Raji (cell line): ENCODE measurements around the gene RPS6KA2.

ENCODE experiments used
- POLR2A ChIP-seq: IDR thresholded peaks from 2 replicates; pipeline ENCODE4 v1.6.1; 2011; ENCODE audit warnings: low read depth, low read length, control low read depth; ENCODE audit not compliant: insufficient read depth

Gene RPS6KA2

DNA sequence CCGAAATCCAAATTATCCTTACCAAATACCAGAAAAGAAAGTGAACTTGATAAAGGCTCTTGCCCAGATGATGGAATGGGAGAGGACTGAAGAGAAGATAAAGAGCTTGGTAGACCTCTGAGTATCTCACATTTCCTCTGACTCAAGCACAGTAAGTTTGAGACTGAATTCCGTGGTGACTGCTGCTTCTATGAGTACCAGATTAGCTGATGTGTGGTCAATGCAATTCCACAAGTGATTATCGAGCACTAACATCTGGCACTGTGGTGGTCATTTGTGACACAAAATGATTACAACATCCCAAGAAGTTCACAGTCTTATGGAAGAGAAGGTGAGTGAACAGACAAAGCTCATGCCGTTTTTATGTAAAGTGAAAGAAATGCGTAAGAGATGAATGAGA lies 2.6 kb upstream of the RPS6KA2 start:
- TF ChIP-seq POLR2A: no peak

DNA sequence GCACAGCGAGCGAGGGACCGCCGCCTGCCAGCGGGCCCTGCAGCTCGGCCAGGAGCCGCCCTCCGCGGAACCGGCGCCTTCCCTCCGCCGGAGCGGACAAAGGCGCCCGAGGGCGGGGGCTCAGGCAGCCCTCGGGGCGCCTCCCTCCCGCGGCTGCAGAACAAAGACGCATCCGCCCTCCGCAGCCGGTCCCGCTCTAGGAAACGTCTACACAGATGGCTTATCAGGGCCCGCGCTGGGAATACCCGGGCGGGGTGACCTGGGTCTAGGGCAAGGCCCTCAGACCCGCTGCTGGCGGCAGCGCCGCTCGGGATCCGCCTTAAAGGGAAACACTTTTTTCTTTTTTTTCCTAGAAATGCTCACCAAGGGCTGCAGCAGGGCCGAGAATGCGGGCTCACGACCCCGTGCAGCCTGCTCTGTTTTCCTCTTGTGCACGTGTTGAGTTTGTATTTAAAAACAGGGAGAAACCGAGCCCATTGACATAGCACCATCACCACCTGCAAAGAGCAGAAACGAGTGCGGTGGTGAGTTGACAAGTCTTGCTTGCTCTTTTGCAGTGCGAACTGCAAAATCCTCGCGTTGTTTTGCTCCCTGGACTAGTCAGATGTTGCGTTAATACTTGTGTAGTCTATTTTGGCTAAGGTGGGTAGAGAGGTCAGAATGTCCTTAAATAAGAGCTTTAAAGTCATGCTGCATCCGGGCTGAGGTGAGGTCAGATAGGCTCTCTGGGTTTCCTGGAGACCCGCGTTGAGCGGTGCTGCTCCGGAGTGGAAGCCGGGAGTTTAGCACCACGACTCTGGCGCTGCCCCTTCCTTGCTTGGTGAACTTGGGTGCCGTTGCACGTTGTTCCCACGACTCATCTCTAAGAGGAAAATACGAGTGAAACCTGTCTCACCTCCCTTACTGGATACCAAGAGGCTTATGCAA lies 1.1 kb upstream of the RPS6KA2 start:
- no peak for TF ChIP-seq POLR2A

DNA sequence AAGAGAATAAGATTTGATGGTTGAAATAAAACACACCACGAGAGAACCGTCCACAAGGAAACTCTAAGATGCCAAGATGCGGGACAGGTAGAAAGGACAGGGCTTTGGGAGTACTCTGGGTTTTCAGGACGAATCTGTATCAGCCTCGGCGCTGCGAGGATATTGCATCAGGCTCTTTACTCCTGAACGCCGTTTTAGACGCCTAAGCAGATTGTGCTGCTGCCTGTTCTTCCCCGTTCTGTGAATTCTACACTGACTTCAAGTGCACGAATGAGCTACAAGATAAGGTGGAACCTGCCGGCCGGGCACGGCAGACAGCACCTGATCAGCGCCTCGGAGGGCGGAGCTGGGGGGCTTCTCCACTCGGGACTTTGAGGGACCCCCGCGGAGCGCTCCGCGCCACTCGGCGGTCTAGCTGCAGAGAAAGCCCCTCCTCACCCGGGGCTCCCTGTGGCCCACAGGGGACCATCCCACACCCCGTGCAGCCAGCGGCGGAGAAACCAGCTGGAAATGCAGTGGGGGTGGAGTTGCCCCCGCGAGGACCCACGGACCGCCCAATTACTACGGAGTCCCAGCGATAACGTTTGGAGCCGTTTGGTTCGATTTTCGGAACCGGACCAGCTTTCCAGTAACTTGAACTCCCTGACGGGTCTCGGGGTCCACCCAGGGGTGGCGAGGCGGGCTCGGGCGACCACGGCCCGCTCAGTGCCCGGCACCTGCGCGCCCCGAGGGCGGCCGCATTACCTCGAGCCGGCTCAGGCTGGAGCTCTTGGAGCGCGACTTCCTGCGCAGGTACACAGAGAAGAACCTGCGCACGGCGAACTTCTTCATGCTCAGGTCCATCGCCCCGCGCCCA lies 646 bp downstream of the RPS6KA2 start:
- TF ChIP-seq POLR2A: no peak

DNA sequence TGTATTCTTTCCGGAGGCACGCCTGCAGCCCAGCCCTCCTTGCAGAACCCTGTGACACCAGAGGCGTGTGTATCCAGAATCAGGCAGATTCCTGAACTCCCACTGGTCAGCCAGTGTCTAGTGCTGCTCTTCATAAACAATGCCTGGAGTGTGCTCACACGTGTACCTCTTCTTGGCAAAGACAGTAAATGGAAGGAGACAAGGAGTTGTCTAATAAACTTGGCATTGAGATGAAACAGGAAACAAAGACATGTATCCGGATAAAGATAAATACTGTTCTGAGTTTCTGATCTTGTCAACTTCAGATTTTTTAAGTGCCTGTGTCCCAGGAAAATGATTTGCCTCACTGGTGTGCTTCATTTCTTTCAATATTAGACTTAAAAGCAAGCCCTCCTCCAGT lies 1.7 kb downstream of the RPS6KA2 start:
- TF ChIP-seq POLR2A: no peak

DNA sequence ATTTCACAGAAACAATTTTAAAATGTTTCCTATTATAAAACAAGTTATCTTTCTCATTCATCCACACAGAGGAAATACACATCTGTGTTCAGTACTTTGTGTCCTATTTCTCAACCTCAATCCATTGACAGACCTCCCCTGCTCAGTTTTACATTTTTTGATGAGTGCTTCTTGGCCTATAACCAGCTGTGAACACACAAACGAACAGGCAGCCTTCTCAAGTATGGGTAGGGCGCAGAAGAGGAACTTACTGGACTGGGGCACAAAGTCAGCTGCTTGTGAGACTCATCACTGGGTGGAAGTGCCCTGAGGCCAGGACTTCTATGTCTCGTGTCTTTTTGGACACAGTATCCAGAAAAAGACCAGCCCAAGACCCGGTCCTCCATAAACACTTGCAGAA lies 2.8 kb downstream of the RPS6KA2 start:
- TF ChIP-seq POLR2A: no peak

DNA sequence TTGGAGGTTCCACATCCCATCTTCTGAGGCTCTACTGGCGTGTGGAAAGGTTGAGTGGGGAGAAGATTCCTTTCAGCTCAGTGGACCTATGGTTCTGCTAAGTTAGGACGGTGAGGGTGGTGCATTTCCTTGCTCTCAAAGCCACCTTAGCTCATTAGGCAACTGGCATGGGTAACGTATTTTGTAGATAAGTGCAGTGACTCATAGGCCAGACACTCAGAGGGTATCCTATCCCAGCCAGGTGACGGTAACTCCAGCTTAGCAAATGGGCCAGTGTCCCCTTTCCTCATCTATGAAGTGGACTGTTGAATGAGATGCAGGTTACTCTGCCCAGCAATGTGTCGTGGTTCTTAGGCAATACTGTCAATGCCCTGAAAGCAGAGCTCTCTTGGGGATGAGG lies 3.7 kb downstream of the RPS6KA2 start:
- TF ChIP-seq POLR2A: no peak

DNA sequence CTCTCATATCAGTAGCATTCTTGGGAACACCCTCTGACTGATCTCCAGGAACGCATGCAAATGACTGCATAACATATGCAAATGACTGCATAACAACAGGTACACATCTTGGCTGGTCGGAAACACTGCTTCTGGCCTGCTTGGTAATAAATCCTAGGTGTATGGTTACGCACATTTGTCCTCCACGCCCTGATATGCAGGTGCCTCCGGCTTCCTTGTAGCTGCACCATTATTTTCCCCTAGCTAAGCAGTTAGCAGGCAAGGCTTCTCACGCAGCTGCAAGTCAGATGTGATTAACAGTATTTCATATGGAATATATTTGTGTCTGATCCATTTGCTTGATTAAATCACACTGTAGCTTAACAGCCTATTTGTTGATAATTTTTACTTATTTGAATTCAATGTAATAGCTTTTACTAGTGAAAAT lies 5.9 kb downstream of the RPS6KA2 start:
- no peak for TF ChIP-seq POLR2A

DNA sequence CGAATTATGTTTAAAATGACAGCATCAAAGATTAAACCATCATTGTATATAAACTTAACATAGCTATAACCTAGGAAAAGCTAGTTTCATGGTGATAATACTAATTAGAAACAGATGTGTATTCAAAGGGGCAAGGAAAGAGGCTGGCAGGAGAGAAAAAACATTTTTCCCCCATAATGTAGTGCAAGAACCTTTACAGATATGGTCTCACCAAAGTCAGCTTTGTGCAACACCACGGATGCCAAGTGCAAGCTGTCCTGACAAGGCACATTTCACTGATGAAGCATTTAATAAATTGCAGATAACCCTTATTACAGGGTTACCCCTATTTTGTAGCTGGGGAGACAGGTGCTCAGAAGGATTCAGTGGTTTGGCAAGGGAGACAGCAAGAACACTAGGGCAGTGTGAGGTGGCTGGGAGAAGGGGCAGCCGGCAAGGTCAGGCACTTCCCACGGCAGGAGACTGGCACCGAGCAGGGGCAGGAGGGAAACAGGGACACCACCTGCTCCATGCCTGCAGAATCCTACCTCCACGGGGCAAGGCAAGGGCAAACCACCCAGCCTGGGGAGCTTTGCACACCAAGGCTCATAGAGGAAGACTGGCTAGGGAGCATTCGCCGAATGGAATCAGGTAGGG lies 6.5 kb downstream of the RPS6KA2 start:
- no peak for TF ChIP-seq POLR2A

DNA sequence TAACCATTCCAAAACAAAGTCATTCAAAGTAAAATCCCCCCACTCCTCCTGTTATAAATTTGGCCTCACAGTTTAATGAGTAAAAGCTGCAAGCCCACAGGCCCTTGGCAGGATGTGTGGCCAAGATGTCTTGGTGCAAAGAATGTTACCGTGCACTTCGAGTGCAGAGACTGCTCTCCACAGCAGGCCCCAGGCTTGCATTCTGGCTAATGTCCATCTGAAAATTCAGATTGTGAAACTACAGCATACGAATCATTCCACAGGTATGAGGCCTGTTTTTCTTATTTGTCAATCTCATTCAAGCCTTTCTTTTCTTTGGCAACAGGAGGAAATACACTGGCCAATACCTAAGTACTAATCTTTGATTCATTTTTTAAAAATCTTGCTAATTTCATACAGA lies 7.1 kb downstream of the RPS6KA2 start:
- no peak for TF ChIP-seq POLR2A

DNA sequence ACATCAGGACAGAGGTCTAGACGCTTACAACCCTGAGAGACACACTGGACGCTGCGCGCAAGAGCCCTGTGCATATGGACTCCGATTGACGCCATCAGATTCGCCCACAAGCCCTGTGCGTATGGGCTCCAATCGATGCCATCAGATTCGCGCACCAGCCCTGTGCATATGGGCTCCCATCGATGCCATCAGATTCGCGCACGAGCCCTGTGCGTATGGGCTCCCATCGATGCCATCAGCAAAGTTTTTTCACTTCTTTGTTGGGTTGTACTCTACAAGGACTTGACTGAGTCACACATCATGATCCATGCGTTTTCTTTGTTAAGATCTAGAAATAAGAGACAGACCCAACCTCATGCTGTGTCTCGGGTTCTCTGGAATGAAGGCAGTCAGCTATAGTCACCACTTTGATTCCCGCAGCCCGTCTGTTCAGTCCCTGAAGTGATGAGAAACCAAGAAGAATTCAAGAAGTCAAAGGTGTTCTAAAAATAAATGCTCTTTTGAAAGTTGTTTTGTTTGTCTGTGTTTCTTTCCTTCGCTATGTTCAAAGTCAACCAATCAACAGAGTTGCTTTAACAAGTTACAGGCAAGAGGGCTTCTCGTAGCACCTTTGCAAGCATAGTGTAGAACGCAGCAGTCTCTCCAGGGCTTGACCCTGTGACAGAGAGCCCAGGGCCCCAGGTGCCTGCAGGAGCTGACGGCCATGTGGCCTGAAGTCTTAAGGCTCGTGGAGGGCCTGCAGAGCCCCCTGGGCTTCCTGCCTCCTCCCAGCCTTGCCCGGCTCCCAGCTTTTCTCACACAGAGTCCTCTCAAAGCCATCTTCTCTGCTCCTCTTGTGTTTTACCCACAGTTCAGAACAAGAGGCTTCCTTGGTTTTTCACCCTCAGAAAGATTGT lies 7.9 kb downstream of the RPS6KA2 start:
- no peak for TF ChIP-seq POLR2A

DNA sequence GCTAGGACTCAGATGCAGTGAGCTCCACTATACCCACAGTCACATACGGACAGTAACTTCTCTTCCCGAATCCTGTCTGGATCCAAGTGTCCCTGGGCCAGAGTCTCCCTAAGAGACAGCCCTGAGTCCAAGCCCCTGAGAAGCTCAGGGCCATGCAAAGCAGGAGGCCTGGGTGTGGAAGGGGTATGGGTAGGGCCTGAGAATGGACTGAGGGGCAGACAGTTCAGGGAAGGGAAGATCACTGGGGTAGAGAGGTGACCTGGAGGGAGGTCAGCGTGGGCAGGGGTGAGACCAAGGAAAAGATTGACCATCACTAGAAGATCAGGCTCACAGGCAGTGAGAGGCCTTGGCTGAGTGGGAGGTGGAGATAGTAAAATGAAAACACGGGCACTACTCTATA lies 8.8 kb downstream of the RPS6KA2 start:
- no peak for TF ChIP-seq POLR2A

DNA sequence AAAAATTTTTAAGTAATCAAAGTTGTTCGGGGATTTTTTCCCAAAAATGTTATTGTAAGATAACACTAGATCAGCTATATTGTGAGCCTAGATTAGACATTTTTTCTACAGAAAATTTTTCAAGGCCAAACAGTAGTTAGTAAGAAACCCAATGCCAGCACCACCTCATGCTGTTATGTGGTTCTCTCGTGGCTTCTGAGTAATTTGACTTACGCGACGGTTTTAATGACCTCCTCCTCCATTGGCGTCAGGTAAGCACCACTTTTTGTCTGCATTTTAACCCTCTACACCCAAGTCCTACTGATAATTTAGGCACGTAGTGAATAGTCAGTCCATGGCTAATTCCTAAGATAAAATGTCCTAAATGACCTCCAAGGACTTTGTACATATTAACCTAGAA lies 9.7 kb downstream of the RPS6KA2 start:
- no peak for TF ChIP-seq POLR2A

DNA sequence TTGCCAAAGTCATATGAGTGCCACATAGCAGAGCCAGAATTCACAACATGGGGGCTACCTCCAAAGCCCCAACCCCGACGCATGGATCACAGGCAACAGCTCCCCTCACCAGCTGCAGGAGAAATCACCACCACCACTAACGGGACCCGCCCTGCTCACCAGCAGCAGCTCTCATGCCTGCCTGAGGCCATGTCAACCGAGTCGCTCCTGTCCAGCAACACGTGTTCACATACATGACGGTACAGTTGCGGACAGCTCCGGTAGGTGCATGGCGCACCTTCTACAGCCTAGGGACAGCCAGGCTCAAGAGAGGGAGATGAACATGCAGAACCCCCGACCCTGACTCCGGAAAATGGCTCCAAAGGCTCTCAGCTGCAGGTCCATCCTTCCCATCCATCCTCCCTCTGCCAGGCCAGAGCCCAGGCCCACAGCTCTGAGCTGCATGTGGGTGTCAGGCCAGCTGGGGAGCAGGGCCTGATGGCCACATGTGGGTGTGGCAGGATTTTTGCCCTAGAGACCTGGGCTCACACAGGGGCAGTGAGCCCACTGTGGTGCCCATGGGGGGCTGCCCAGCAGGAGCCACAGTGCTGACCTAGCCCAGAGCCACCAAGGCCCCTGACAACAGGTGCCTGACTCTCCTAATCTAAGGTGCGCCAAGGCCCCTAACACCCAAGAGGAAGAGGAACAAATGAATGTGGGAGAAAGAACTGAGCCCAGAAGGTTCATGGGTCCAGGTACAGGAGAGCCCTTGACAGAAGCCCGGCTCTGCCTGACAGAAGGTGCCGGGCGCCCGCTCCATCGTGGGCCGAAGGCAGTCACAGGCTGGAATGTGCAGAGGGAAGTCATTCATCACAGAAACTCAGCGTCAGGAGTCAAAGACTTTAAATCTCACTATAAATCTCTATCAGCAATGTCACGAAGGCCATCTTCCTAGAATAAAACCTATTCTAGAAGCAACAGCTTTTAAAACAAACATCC lies 10.5 kb downstream of the RPS6KA2 start:
- no peak for TF ChIP-seq POLR2A
